Measurements from ENCODE around the gene TMEM183A.

Gene TMEM183A

GRCh38 chr1:203028784-203029553, 21.8 kb downstream of the TMEM183A start:
- no peak for DNase-seq (ENCODE audit: low read depth in 2 of 2)

DNA sequence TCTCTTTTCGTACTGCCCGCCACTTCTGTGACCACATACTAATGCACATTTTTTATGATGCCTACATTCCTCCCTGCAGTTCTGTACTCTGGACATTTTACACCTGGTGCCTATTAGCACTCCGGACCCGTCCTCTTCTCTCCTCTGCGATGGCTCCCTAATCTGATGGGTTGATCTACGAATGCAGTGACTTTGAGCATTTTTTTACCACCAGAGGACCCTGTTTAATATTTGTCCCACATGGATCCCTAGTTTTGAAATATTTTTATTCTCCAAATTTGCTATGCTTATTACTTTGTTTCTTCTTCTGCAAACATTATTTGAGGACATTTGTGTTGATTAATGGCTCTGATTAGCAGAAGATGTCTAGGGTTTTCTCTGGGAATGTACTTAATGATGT, 24.3 kb downstream of the TMEM183A start:
- DNase-seq (ENCODE audit: low read depth in 2 of 2) = no peak

GRCh38 chr1:203033287-203033686, 26.1 kb downstream of the TMEM183A start:
- no peak for DNase-seq (ENCODE audit: low read depth in 2 of 2)

- no peak for DNase-seq (ENCODE audit: low read depth in 2 of 2)
Measured at GRCh38 chr1:203033917-203034316, 26.7 kb downstream of the TMEM183A start.

GRCh38 chr1:203034422-203035110, 27.4 kb downstream of the TMEM183A start:
- no peak for DNase-seq (ENCODE audit: low read depth in 2 of 2)

GRCh38 chr1:203035111-203036000, 28.2 kb downstream of the TMEM183A start:
- no peak for DNase-seq (ENCODE audit: low read depth in 2 of 2)

- no peak for DNase-seq (ENCODE audit: low read depth in 2 of 2)
Measured at GRCh38 chr1:203036135-203036534, 29.0 kb downstream of the TMEM183A start.

GRCh38 chr1:203036537-203036936, 29.4 kb downstream of the TMEM183A start:
- no peak for DNase-seq (ENCODE audit: low read depth in 2 of 2)

GRCh38 chr1:203037509-203038190, 30.5 kb downstream of the TMEM183A start:
- DNase-seq (ENCODE audit: low read depth in 2 of 2) = no peak

DNA sequence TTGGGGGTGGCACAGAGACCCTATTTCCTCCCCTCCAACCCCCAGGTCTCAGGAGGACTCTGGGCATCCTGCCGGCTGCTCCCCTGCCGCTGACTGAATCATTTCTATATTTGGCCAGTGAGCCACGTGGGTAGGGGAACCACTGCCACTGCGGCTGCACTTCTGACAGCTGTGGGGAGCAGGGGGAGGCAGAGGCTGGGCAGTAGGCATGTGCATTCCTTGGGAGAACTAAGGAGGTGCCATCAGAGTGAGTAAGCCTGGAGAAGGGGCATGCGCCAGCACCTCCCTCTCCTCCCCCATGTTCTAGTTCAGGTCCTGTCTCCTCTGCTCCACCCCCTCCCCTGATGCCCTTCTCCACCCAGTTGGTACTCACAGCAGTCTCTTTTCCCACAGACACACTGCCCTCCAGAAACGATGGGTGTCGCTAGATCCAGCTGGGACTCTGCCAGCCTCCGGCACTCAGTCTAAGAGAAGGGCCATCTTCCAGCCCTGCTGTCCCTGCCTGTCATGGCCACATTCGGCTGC, 31.1 kb downstream of the TMEM183A start:
- DNase-seq (ENCODE audit: low read depth in 2 of 2) = no peak

DNA sequence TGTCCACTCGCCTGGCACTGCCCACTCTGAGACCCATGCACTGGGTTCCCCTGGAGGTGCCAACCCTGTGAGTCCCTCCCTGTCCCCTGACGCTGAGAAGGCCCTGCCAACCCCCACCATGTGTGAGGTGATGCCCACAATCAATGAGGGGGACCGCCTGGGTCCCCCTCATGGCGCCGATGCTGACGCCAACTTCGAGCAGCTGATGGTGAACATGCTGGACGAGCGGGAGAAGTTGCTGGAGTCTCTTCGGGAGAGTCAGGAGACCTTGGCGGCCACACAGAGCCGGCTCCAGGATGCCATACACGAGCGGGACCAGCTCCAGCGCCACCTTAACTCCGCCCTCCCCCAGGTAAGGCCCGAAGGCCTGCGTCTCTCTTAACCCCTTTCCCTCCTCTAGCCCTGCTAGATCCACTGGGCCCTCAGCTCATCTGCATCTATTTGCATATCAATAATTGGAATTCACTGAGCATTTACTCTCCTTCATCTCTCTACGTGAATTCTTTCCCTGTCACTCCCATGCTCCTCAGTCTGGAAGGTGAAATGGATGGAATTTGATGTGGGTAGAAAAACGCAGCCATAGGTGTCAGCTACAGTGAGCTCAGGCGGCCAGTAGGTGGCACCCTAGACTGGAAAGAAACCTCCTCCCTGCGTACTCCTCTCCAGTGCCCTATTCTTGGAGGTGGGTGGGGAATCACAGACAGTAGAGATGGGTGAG, 31.9 kb downstream of the TMEM183A start:
- peak; percentile 36 to 50 for DNase-seq (ENCODE audit: low read depth in 2 of 2)

DNA sequence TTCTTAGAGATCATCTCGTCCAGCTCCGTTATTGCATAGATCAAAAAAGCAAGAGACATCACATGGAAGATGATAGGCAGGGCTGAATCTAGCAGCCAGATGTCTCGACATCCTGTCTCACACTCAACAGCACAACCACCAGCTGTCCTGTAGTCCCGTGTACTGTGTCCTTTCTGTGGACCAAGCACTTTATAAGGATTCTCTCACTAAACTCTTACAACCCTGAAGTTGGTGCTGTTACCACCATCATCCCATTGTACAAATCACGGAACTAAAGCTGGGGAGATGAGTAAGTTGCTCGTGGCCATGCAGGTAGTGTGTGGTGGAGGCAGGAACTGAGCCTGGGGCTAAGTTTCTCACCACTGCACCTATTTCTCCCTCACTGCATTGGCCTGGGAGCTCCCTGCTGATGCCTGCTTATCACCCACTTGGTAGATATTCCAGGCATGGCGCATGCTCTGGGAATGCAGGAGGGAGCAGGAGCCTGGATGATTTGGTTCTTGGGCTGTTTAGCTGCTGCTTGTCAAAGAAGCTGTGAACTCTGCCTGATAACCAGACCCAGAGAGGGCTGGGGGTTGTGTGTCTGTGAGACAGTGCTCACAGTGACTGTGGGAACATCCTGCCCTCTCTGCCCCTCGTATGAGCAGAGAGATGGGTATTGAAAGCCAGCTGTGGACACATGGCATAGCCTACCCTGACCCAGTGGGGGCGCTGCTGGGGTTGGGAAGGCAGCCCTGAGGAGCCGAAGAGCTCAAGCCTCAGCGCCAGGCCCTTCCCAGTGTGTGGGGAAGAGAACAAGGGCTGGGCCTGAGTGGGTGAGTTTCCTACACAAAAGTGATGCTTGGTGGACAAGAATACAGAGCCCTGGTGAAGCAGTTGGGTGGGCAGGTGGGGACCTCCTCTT, 32.7 kb downstream of the TMEM183A start:
- no peak for DNase-seq (ENCODE audit: low read depth in 2 of 2)

- DNase-seq (ENCODE audit: low read depth in 2 of 2) = no peak
Measured at GRCh38 chr1:203040513-203041275, 33.5 kb downstream of the TMEM183A start.

- no peak for DNase-seq (ENCODE audit: low read depth in 2 of 2)
Measured at GRCh38 chr1:203041351-203041932, 34.3 kb downstream of the TMEM183A start.

GRCh38 chr1:203043830-203044545, 36.8 kb downstream of the TMEM183A start:
- DNase-seq (ENCODE audit: low read depth in 2 of 2) = no peak

DNA sequence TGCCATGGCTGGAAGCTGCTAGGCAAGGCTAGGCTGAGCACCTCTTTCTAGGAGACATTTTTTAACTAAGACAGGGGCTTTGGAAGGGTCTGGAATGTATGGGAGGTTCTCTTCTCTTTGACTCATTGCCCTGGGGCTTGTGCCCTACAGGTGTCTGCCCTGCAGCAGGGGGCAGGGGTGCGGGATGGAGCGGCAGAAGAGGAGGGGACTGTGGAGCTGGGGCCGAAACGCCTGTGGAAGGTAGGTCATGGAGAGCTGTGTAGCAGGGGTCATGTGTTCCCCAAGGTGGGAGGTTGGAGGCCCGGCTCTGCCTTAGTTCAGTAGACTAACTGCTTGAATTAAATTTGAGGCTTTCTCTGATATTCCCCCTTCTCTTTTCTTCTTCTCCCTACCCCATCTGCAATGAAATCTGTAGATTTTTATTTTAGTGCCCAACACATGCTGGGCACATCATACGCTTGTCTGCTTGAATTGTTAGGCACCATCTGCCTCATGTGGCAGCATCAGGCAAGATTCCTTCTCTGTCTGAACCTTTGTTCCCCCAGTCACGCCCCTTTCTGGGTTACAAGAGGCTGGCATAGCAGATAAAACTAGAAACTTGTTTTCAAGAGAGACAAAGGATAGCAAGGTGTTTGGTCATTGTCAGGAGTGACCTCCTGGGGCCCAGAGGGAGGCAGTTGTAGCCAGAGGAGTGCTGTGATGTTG, 37.5 kb downstream of the TMEM183A start:
- no peak for DNase-seq (ENCODE audit: low read depth in 2 of 2)

DNA sequence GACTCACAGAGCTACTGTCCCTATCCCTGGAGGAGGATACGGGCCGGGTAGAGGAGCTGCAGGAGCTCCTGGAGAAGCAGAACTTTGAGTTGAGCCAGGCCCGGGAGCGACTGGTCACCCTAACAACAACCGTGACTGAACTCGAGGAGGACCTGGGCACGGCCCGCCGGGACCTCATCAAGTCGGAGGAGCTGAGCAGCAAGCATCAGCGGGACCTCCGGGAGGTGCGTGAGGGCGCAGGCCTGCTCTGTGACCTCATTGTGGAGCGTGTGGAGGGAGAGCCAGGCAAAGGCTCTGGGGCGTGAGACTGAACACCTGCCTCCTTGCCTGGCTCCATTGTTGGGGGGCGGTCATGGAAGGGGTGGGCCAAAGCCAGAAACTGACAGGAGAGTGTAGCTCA, 38.2 kb downstream of the TMEM183A start:
- DNase-seq (ENCODE audit: low read depth in 2 of 2) = no peak
